Ascending aorta (tissue), 2 donors: ENCODE results near the gene TSFM. TPM values are rescaled to one million over a fixed set of nuclear protein-coding genes. Genes with fewer than 3 reads are reported as not detected.

Source experiments
- DNase-seq, 2 donors: peaks; one replicate each; pipeline ENCODE4 v3.0.0-alpha.2; 2019; ENCODE audit warnings: low spot score in 2 of 2
- H3K27ac ChIP-seq, 2 donors: fragments of 200-600 bp; sonication (generic); one replicate each; pipeline ENCODE4 v1.5.1; 2016 to 2017; ENCODE audit warnings: mild to moderate bottlenecking in 1 of 2
- H3K27me3 ChIP-seq: fragments of 200-600 bp; sonication (generic); one replicate; pipeline ENCODE4 v1.5.1; 2017
- H3K36me3 ChIP-seq, 2 donors: fragments of 200-600 bp; sonication (generic); one replicate each; pipeline ENCODE4 v1.5.1; 2016
- H3K4me1 ChIP-seq, 2 donors: fragments of 200-600 bp; sonication (generic); one replicate each; pipeline ENCODE4 v1.5.1; 2016 to 2017; ENCODE audit warnings: mild to moderate bottlenecking in 1 of 2
- H3K4me3 ChIP-seq, 2 donors: fragments of 200-600 bp; sonication (generic); one replicate each; pipeline ENCODE4 v1.5.1; 2016 to 2017; ENCODE audit warnings: mild to moderate bottlenecking in 1 of 2
- H3K9me3 ChIP-seq, 2 donors: fragments of 200-600 bp; sonication (generic); one replicate each; pipeline ENCODE4 v1.5.1; 2016
- intact Hi-C: fragments of 100-400 bp; cut with DNase I; formaldehyde crosslinking; loops from one replicate; pipeline ENCODE4 v1.15.1; 2023
- total RNA-seq: library from RNA; depleted of rRNA; stranded (reverse); fragments of >200 nt; gene quantifications from one replicate; pipeline ENCODE4 v1.1.0, GENCODE V29; 2016
- TF ChIP-seq, protein P1 (sequence below), 3 experiments: fragments of 200-600 bp in 2 of 3; fragments of 450-650 bp in 1 of 3; sonication (generic) in 2 of 3; IDR thresholded peaks; one replicate each; pipeline ENCODE4 v1.5.1; 2016 to 2019; ENCODE audit warnings: antibody characterized with exemption in 3 of 3, mild to moderate bottlenecking in 1 of 3, moderate library complexity in 1 of 3

TSFM gene
- total RNA-seq, 1 donor from 2014 or later, result 46.8 TPM

DNA sequence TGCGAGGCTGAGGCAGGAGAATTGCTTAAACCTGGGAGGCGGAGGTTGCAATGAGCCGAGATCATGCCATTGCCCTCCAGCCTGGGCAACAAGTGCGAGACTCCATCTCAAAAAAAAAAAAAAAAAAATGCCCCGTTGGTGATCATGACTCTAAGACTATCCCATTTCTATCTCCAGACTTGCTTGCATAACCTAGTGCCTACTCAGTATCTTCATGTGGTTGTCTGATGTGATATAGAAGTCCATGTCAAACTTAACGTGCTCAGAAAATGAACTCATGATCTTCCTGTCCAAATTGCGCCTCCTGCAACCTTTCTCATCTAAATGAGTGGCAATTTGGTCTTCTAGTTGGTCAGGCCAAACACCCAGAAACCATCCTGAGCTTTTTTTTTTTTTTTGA, 4.7 kb upstream of the TSFM start:
- no peaks in the 10 kb centered on the region for H3K9me3 ChIP-seq
- no peak for DNase-seq
- no peaks in the 10 kb centered on the region for H3K27me3 ChIP-seq
- intact Hi-C loops, result no loop called here
- peaks cover 0 to 13% of the 10 kb centered on the region in 2 donors for H3K36me3 ChIP-seq
- TF ChIP-seq, protein P1, sequence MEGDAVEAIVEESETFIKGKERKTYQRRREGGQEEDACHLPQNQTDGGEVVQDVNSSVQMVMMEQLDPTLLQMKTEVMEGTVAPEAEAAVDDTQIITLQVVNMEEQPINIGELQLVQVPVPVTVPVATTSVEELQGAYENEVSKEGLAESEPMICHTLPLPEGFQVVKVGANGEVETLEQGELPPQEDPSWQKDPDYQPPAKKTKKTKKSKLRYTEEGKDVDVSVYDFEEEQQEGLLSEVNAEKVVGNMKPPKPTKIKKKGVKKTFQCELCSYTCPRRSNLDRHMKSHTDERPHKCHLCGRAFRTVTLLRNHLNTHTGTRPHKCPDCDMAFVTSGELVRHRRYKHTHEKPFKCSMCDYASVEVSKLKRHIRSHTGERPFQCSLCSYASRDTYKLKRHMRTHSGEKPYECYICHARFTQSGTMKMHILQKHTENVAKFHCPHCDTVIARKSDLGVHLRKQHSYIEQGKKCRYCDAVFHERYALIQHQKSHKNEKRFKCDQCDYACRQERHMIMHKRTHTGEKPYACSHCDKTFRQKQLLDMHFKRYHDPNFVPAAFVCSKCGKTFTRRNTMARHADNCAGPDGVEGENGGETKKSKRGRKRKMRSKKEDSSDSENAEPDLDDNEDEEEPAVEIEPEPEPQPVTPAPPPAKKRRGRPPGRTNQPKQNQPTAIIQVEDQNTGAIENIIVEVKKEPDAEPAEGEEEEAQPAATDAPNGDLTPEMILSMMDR (IDR thresholded peaks at IDR 0.05), result no peak
- no peak overlapping the region for H3K4me3 ChIP-seq
- peaks cover 2 to 11% of the 10 kb centered on the region in 2 donors for H3K4me1 ChIP-seq
- no peak overlapping the region for H3K27ac ChIP-seq

DNA sequence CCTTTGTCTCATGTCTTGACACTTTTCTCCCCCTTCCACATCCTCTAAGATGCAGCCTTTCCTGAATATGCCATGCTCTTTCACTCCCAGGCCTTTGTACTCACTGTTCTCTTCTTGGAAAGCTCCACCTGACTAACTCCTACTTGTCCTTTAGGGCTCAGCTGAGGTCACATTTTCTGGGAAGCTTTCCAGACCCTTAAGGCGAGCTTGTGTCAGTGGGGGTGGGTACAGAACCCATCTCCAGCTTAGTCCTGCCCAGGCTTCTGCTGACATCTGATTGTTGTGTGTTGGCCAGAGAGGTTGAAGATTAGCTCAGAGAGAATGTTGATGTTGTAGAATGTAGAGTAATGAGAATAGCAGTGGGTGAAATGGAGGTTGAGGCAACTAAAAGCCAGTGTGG, 2.9 kb upstream of the TSFM start:
- intact Hi-C loops, result no loop called here
- no peaks in the 10 kb centered on the region for H3K27me3 ChIP-seq

DNA sequence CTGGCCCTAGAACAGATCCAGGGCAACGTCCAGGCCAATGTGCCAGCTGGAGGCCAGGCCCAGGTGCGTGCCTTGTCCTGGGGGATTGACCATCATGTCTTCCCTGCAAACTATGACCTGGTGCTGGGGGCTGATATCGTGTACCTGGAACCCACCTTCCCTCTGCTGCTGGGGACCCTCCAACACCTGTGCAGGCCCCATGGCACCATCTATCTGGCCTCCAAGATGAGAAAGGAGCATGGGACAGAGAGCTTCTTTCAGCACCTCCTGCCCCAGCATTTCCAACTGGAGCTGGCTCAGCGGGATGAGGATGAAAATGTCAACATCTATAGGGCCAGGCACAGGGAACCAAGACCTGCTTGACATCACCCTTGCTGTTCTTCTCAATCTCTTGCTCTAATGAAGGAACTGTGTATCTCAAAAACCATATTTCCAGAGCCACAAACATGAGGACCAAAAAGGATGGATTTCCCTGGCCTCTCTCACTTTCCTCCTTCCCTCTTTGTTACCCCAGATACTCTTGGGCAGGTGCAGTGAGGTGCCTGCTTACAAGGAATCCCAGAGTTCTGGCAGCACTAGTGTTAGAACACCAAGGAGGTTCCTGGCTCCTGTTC, 2.2 kb upstream of the TSFM start:
- Histone ChIP-seq H3K9me3 (no peaks in the 10 kb centered on the region), H3K4me3 (no peak overlapping the region), H3K36me3 (peaks cover 1 to 6% of the 10 kb centered on the region in 2 donors), H3K4me1 (peaks cover 7 to 14% of the 10 kb centered on the region in 2 donors), H3K27ac (no peak overlapping the region), H3K27me3 (no peaks in the 10 kb centered on the region)
- intact Hi-C loops, result no loop called here
- DNase-seq, result peak in 1 of 2 donors; percentile 57
- TF ChIP-seq, protein P1 (IDR thresholded peaks at IDR 0.05), result no peak

More for the DNA sequence above, 2.9 kb upstream of the TSFM start:
- Histone ChIP-seq H3K9me3 (no peaks in the 10 kb centered on the region), H3K4me1 (peaks cover 7 to 14% of the 10 kb centered on the region in 2 donors), H3K4me3 (no peak overlapping the region), H3K36me3 (peaks cover 0 to 9% of the 10 kb centered on the region in 2 donors), H3K27ac (no peak overlapping the region)
- DNase-seq, result peak in 1 of 2 donors; percentile 18
- TF ChIP-seq, protein P1 (IDR thresholded peaks at IDR 0.05), result no peak

DNA sequence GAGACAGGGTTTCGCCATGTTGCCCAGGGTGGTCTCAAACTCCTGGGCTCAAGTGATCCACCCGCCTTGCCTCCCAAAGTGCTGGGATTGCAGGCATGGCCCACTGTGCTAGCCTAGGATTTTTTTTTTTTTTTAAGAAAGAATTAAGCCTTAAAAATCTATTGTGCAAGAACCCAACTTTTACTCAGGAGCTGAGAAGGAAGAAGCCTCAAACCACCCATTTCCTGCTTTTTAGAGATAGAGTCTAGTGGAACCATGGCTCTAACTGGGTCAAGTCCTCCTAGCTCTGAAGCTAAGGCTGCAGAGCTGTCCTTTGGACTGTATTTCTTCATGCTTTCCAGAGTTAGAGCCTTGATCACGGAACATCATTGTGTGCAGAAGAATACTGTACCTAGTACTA, 1.3 kb upstream of the TSFM start:
- Histone ChIP-seq H3K9me3 (no peaks in the 10 kb centered on the region), H3K36me3 (peaks cover 8 to 9% of the 10 kb centered on the region in 2 donors), H3K27me3 (no peaks in the 10 kb centered on the region), H3K27ac (no peak overlapping the region), H3K4me1 (peaks cover 7 to 14% of the 10 kb centered on the region in 2 donors), H3K4me3 (no peak overlapping the region)
- TF ChIP-seq, protein P1 (IDR thresholded peaks at IDR 0.05), result no peak
- peak in 1 of 2 donors; percentile 16 for DNase-seq
- intact Hi-C loops, result no loop called here

DNA sequence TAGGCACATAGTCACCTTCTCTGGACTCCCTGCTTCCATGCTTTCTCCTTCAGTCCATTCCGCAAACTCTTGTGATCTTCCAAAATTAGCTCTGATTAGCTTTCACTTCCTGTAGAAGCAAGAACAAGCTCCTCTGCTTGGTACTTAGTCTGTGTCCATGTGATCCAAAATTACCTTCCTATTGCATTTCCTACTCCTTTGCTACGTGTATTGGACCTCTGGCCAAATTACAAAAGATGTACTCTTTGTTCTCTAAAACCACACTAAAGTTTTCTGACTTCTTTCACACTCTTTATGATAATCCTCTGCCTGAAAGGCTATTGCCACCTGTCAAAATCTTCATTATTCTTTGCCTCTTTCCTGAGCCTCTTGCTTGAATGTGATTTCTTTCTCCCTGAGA, 786 bp upstream of the TSFM start:
- no peak overlapping the region for H3K4me3 ChIP-seq
- H3K4me1 ChIP-seq, result peaks cover 7 to 14% of the 10 kb centered on the region in 2 donors
- no peak for DNase-seq
- peak overlapping the region in 1 of 2 donors; percentile 13 for H3K27ac ChIP-seq
- intact Hi-C loops, result loop anchor here (1.0 kb wide), 1 partner anchor 124 kb away; no protein-coding TSS in a partner anchor
- no peaks in the 10 kb centered on the region for H3K27me3 ChIP-seq
- TF ChIP-seq, protein P1 (IDR thresholded peaks at IDR 0.05), result no peak
- H3K9me3 ChIP-seq, result no peaks in the 10 kb centered on the region
- peaks cover 10 to 13% of the 10 kb centered on the region in 2 donors for H3K36me3 ChIP-seq
